H9 (cell line): ENCODE data around the gene SESTD1. TPM values are rescaled to one million over a fixed set of nuclear protein-coding genes. Genes with fewer than 3 reads are reported as not detected.
A peak's percentile ranks its signal among the peaks of the same experiment; 100 is the strongest.

ENCODE experiments used
- DNase-seq: peaks from one replicate; pipeline ENCODE4 v3.0.0-alpha.2; 2017
- H2AFZ ChIP-seq: one replicate; pipeline ENCODE4 v1.6.1; 2013; ENCODE audit warnings: mild to moderate bottlenecking, low read length, control low read depth, moderate library complexity
- H2AK5ac ChIP-seq: 2 replicates; pipeline ENCODE4 v1.6.1; 2013; ENCODE audit warnings: low read length, control low read depth, mixed read lengths; ENCODE audit not compliant: insufficient read length
- H2BK120ac ChIP-seq: one replicate; pipeline ENCODE4 v1.6.1; 2013; ENCODE audit warnings: low read depth, mild to moderate bottlenecking, low read length, control low read depth, inconsistent platforms; ENCODE audit not compliant: poor library complexity, severe bottlenecking
- H2BK12ac ChIP-seq: 2 replicates; pipeline ENCODE4 v1.6.1; 2013; ENCODE audit warnings: low read length, control low read depth, mixed read lengths, low read depth; ENCODE audit not compliant: insufficient read length
- H2BK15ac ChIP-seq: 2 replicates; pipeline ENCODE4 v1.6.1; 2013; ENCODE audit warnings: low read depth, low read length, control low read depth
- H2BK20ac ChIP-seq: one replicate; pipeline ENCODE4 v1.6.1; 2013; ENCODE audit warnings: low read depth, mild to moderate bottlenecking, low read length, control low read depth, inconsistent platforms; ENCODE audit not compliant: poor library complexity, severe bottlenecking
- H2BK5ac ChIP-seq: 2 replicates; pipeline ENCODE4 v1.6.1; 2013; ENCODE audit warnings: low read length, control low read depth, mixed read lengths; ENCODE audit not compliant: insufficient read length
- H3K14ac ChIP-seq: 2 replicates; pipeline ENCODE4 v1.6.1; 2013; ENCODE audit warnings: low read length, control low read depth; ENCODE audit not compliant: insufficient read depth
- H3K18ac ChIP-seq: 2 replicates; pipeline ENCODE4 v1.6.1; 2013; ENCODE audit warnings: low read depth, mild to moderate bottlenecking, mixed read lengths, low read length, control low read depth; ENCODE audit not compliant: insufficient read length
- H3K23ac ChIP-seq: 2 replicates; pipeline ENCODE4 v1.6.1; 2013; ENCODE audit warnings: low read length, control low read depth, mixed read lengths, low read depth; ENCODE audit not compliant: insufficient read length
- H3K23me2 ChIP-seq: 2 replicates; pipeline ENCODE4 v1.6.1; 2013; ENCODE audit warnings: low read depth, mild to moderate bottlenecking, mixed read lengths, low read length, control low read depth; ENCODE audit not compliant: insufficient read length, poor library complexity, severe bottlenecking
- H3K27ac ChIP-seq: 2 replicates; pipeline ENCODE4 v1.5.1; 2013; ENCODE audit warnings: low read length, control low read depth, mixed read lengths, low read depth; ENCODE audit not compliant: insufficient read length
- H3K27me3 ChIP-seq: 2 replicates; pipeline ENCODE4 v1.6.1; 2013; ENCODE audit warnings: low read length, control low read depth, inconsistent platforms; ENCODE audit not compliant: insufficient read depth
- H3K4ac ChIP-seq: 2 replicates; pipeline ENCODE4 v1.6.1; 2013; ENCODE audit warnings: low read depth, mild to moderate bottlenecking, control low read depth, inconsistent platforms, low read length, moderate library complexity
- H3K4me1 ChIP-seq: 2 replicates; pipeline ENCODE4 v1.6.1; 2013; ENCODE audit warnings: low read length, control low read depth, inconsistent platforms; ENCODE audit not compliant: insufficient read depth
- H3K4me2 ChIP-seq: 2 replicates; pipeline ENCODE4 v1.6.1; 2013; ENCODE audit warnings: low read length, control low read depth, mixed read lengths; ENCODE audit not compliant: insufficient read length, insufficient read depth
- H3K56ac ChIP-seq: 2 replicates; pipeline ENCODE4 v1.6.1; 2013; ENCODE audit warnings: low read depth, mild to moderate bottlenecking, mixed read lengths, low read length, control low read depth; ENCODE audit not compliant: insufficient read length
- H3K79me1 ChIP-seq: 2 replicates; pipeline ENCODE4 v1.6.1; 2013; ENCODE audit warnings: low read depth, mild to moderate bottlenecking, moderate library complexity, low read length, control low read depth, inconsistent platforms; ENCODE audit not compliant: insufficient read depth, poor library complexity, severe bottlenecking
- H3K79me2 ChIP-seq: 2 replicates; pipeline ENCODE4 v1.6.1; 2013; ENCODE audit warnings: low read length, control low read depth, inconsistent platforms; ENCODE audit not compliant: insufficient read depth
- H3K9ac ChIP-seq: 2 replicates; pipeline ENCODE4 v1.6.1; 2013; ENCODE audit warnings: low read length, control low read depth, mixed read lengths; ENCODE audit not compliant: insufficient read length; ENCODE audit errors: extremely low read depth
- H3K9me3 ChIP-seq: one replicate; pipeline ENCODE4 v1.6.1; 2013; ENCODE audit warnings: low read depth, low read length, inconsistent platforms; ENCODE audit not compliant: control insufficient read depth
- H3T11ph ChIP-seq: one replicate; pipeline ENCODE4 v1.6.1; 2013; ENCODE audit warnings: mild to moderate bottlenecking, low read length, control low read depth, inconsistent platforms
- H4K20me1 ChIP-seq: one replicate; pipeline ENCODE4 v1.6.1; 2013; ENCODE audit not compliant: control insufficient read depth, insufficient read length, insufficient read depth
- H4K5ac ChIP-seq: 2 replicates; pipeline ENCODE4 v1.6.1; 2013; ENCODE audit warnings: low read depth, mild to moderate bottlenecking, mixed read lengths, low read length, control low read depth; ENCODE audit not compliant: insufficient read length
- H4K8ac ChIP-seq: replicated peaks from 2 replicates; pipeline ENCODE4 v1.6.1; 2013; ENCODE audit warnings: low read length, control low read depth, mixed read lengths, low read depth; ENCODE audit not compliant: insufficient read length
- H4K91ac ChIP-seq: 2 replicates; pipeline ENCODE4 v1.6.1; 2013; ENCODE audit warnings: low read depth, mild to moderate bottlenecking, moderate library complexity, mixed read lengths, low read length, control low read depth; ENCODE audit not compliant: insufficient read length
- H3K27ac Mint-ChIP-seq, 3 experiments: 2 replicates in 2 of 3; 3 replicates in 1 of 3; pipeline ENCODE4 v1.8.0; 2020 to 2021; ENCODE audit warnings: mixed read lengths in 3 of 3, mild to moderate bottlenecking in 1 of 3, moderate library complexity in 1 of 3
- H3K27me3 Mint-ChIP-seq: 2 replicates; pipeline ENCODE4 v1.8.0; 2021; ENCODE audit warnings: low read depth, mild to moderate bottlenecking, moderate library complexity, mixed read lengths
- H3K36me3 Mint-ChIP-seq, 3 experiments: 2 replicates in 2 of 3; 3 replicates in 1 of 3; pipeline ENCODE4 v1.8.0; 2020 to 2021; ENCODE audit warnings: low read depth in 3 of 3, mixed read lengths in 3 of 3; ENCODE audit not compliant: insufficient read depth in 1 of 3
- H3K4me1 Mint-ChIP-seq, 2 experiments: 2 replicates each; pipeline ENCODE4 v1.8.0; 2020; ENCODE audit warnings: mixed read lengths in 2 of 2
- H3K4me3 Mint-ChIP-seq, 2 experiments: 2 replicates in 1 of 2; 3 replicates in 1 of 2; pipeline ENCODE4 v1.8.0; 2020 to 2021; ENCODE audit warnings: mild to moderate bottlenecking in 2 of 2, mixed read lengths in 2 of 2, moderate library complexity in 1 of 2
- H3K9me3 Mint-ChIP-seq, 2 experiments: 2 replicates in 1 of 2; 3 replicates in 1 of 2; pipeline ENCODE4 v1.8.0; 2020; ENCODE audit warnings: mild to moderate bottlenecking in 2 of 2, mixed read lengths in 2 of 2, moderate library complexity in 1 of 2
- WGBS: extraction: QIAGEN DNeasy Blood & Tissue Kit; methylation state at CpG from one replicate; pipeline ENCODE4 v1.1.7; 2013; ENCODE audit warnings: missing lambda C conversion rate, low lambda C conversion rate, mixed read lengths; ENCODE audit not compliant: insufficient read length; ENCODE audit errors: extremely low coverage; 5-methylcytosine and 5-hydroxymethylcytosine counted together
- total RNA-seq: library from RNA; stranded (reverse); gene quantifications from 2 replicates; pipeline ENCODE4 v1.2.1, GENCODE V29; 2021
- TF ChIP-seq, protein P1 (sequence below): fragments of 200-600 bp; sonication (generic); conservative IDR thresholded peaks from 3 replicates; pipeline ENCODE4 v1.8.0; 2021; ENCODE audit warnings: antibody characterized with exemption, mild to moderate bottlenecking

The SESTD1 gene
- total RNA-seq, 1 experiment from 2014 or later: 44.4 TPM

GRCh38 chr2:179195141-179195540 is 69.5 kb downstream of the SESTD1 start:
- no peak overlapping the region for H4K91ac ChIP-seq
- no peak overlapping the region for H3K9ac ChIP-seq
- no CpG with 5 or more reads among the region's 2 CpGs for WGBS
- H3T11ph ChIP-seq: no peak overlapping the region
- no peaks in the 10 kb centered on the region for H4K20me1 ChIP-seq
- H3K79me2 ChIP-seq: no peaks in the 10 kb centered on the region
- H3K4me3 Mint-ChIP-seq: no peak overlapping the region
- H4K5ac ChIP-seq: no peak overlapping the region
- peaks cover 11 to 18% of the 10 kb centered on the region in 2 experiments; a peak in 3 of 4 replicates for H3K4me1 Mint-ChIP-seq
- peak overlapping the region in 1 of 3 experiments; percentile 45; a peak in 1 of 7 replicates for H3K27ac Mint-ChIP-seq
- H3K23me2 ChIP-seq: no peaks in the 10 kb centered on the region
- no peak overlapping the region for H2BK5ac ChIP-seq
- H3K23ac ChIP-seq: no peak overlapping the region
- H2BK15ac ChIP-seq: no peak overlapping the region
- no peak overlapping the region for H2AK5ac ChIP-seq
- DNase-seq: no peak
- H3K56ac ChIP-seq: no peak overlapping the region
- no peak overlapping the region for H3K4me2 ChIP-seq
- TF ChIP-seq, protein P1, sequence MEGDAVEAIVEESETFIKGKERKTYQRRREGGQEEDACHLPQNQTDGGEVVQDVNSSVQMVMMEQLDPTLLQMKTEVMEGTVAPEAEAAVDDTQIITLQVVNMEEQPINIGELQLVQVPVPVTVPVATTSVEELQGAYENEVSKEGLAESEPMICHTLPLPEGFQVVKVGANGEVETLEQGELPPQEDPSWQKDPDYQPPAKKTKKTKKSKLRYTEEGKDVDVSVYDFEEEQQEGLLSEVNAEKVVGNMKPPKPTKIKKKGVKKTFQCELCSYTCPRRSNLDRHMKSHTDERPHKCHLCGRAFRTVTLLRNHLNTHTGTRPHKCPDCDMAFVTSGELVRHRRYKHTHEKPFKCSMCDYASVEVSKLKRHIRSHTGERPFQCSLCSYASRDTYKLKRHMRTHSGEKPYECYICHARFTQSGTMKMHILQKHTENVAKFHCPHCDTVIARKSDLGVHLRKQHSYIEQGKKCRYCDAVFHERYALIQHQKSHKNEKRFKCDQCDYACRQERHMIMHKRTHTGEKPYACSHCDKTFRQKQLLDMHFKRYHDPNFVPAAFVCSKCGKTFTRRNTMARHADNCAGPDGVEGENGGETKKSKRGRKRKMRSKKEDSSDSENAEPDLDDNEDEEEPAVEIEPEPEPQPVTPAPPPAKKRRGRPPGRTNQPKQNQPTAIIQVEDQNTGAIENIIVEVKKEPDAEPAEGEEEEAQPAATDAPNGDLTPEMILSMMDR: no peak
- H3K14ac ChIP-seq: no peak overlapping the region
- no peak overlapping the region for H2AFZ ChIP-seq
- no peaks in the 10 kb centered on the region for H3K27me3 ChIP-seq
- H3K79me1 ChIP-seq: no peaks in the 10 kb centered on the region
- no peak overlapping the region for H2BK120ac ChIP-seq
- H2BK20ac ChIP-seq: no peak overlapping the region
- H2BK12ac ChIP-seq: no peak overlapping the region
- H3K27ac ChIP-seq: no peak overlapping the region
- no peaks in the 10 kb centered on the region for H3K9me3 ChIP-seq
- H3K9me3 Mint-ChIP-seq: peaks cover 25 to 45% of the 10 kb centered on the region in 2 experiments
- peaks cover 25 to 53% (median 41%) of the 10 kb centered on the region in 3 experiments for H3K36me3 Mint-ChIP-seq
- no peaks in the 10 kb centered on the region; the same call in 1 of the 2 replicates for H3K27me3 Mint-ChIP-seq
- H4K8ac ChIP-seq: no peak overlapping the region
- H3K4me1 ChIP-seq: no peaks in the 10 kb centered on the region; the same call in 1 of the 2 replicates
- H3K4ac ChIP-seq: no peak overlapping the region
- no peak overlapping the region for H3K18ac ChIP-seq
